NCI-H774 (cell line): ENCODE measurements around the gene AGR2.
"Not testable (repeated sequence)": the region's sequence is repeated elsewhere in the genome, so short reads cannot be mapped to it uniquely, and the experiment has no call there.

ENCODE experiments used
- DNase-seq: peaks from one replicate; lab custom pipeline; 2025; lab: John Stamatoyannopoulos, UW

The AGR2 gene

DNA sequence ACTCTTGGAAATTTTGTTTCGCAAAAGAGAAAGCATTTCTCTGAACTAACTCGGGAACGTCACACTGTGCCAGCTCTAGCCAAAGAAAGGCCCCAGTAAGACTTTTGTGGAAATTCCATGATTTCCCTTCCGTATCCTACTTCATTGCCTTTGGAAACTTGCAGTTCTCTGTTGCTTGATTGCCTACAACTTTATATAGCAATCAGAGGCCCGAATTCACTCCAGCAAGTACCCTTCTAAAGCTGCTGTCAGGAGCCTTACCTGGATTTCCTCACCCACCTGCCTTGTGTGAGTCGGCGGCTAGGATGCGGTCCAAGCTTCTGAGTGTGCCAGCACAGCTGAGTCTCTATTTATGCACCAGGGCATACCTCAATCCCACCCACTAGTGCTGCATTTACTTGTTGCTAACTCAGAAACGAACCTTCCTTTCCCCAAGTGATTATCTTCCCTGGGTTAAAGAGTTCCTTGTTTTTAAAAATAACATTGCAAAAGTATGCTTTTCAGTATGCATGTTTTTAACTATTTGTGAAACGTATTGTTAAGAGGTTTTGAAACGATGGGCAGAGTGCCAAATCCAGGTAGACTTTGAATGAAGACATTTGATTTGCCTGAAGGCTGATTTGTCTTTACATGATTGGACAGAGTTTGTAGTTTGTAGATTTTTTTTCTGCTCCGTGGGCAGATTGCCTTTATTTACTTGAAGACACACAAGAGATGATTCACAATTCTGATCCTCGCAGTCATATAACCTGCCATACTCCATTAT is at the start of gene AGR2:
TSS of gene AGR2 (minus strand) at position 326 of the 766 bp plus-strand sequence. CDS start 3,203 bp downstream, outside the sequence.
- DNase-seq = no peak

DNA sequence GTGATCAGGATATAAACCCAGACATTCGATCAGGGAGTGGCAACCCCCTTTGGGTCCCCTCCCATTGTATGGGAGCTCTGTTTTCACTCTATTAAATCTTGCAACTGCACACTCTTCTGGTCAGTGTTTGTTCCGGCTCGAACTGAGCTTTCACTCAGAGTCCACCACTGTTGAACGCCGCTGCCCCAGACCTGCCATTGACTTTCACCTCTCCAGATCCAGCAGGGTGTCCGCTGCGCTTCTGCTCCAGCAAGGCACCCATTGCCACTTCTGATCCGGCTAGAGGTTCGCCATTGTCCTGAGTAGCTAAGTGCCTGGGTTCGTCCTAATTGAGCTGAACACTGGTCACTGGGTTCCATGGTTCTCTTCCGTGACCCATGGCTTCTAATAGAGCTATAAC is 48.4 kb upstream of the AGR2 start:
- DNase-seq = not testable (repeated sequence)

DNA sequence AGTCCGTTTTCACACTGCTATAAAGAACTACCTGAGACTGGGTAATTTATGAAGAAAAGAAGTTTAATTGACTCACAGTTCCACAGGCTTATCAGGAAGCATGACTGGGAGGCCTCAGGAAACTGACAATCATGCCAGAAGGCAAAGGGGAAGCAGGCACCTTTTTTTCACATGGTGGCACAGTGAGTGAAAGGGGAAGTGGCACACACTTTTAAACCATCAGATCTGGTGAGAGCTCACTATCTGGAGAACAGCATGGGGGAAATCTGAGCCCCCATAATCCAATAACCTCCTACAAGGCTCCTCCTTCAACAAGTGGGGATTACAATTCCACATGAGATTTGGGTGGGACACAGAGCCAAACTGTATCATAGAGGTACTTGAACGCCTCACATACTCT is 47.0 kb upstream of the AGR2 start:
- no peak for DNase-seq

DNA sequence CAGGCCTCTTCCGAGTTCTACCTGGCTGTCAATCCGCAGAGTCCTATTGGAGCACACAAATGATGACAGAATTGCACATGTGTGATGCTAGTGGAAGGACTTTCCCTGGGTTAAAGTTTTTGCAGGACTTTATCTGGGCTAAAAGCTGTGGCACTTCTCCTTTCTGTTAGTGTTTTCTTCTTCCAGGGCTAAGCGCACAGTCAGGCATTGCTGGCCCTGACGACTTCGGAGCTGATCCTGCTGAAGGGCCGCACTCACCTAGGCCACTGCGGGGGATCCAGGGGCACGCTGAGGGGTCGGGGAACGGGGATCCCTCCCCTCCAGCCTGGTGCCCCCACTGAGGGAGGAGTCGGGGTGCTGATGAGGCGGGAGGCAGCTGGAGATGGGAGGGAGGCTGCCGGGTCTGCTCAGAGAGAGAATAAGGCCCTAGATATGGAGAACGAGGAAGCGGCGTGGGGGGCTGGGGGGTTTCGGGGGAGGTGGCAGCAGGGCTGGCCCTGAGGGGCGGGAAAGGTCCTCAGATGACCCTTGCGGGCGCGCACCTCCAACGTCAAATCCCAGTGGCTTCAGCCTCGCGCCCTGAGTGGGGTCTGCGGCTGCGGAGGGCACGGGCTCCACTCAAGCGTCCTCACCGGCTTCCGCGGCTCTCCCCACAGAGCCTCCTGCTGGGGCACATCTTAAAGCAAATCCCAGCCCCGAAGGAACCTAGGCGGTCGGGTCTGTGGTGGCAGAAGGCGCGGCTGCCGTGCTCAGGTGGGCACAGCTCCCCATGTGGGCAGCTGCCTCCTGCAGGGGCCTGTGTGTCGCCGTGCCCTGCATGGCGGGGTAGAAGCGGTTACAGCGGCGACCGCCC is 46.0 kb upstream of the AGR2 start:
- DNase-seq = no peak

DNA sequence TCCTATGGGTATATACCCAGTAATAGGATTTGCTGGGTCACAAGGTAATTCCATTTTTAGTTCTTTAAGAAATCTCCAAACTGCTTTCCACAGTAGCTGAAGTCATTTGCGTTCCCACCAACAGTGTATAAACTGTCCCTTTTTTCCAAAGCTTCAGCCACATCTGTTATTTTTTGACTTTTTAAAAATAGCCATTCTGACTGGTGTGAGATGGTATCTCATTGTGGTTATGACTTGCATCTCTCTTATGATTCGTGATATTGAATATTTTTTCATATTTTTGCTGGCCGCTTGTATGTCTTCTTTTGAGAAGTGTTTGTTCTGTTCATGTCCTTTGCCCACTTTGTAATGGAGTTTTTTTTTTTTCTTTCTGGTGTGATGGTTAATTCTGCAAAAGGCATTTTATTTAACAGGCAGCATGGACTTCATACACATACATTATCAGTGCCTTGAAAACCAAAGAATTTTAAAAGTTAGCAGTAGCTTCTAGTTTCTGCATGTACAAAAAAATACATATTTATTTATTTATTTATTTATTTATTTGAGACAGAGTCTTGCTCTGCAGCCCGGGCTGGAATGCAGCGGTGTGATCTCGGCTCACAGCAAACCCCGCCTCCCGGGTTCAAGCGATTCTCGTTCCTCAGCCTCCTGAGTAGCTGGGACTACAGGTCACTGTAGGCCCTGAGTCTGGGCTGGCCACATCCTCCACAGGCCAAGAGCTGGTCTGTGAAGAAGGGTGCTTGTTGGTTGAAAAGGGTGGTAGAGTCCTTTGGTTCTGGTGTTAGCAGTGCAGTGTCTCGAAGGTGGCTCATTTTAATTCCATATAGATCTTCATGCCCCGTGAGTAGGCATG is 44.7 kb upstream of the AGR2 start:
- no peak for DNase-seq

DNA sequence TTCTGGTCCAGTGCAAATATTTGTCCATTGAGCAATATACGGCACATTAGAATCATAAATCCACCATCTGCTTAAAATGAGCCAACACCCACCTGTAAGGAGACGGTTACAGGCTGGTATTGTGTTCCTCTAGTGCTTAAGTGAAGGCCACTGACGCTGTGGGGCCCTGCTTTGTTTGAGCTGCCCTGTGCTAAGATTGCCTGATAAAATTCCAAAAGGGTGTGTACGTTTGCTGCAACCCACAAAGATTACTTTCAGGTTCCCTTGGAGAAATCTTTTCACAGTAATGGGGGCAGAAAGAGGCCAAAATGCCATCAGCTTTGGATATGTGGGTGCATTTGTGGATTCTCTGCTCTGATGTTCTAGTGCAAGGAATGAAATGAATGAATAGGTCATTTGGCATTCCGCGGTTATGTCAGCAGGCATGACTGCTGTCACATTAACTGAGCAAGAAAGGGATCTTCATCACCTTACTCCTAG is 42.6 kb upstream of the AGR2 start:
- no peak for DNase-seq

DNA sequence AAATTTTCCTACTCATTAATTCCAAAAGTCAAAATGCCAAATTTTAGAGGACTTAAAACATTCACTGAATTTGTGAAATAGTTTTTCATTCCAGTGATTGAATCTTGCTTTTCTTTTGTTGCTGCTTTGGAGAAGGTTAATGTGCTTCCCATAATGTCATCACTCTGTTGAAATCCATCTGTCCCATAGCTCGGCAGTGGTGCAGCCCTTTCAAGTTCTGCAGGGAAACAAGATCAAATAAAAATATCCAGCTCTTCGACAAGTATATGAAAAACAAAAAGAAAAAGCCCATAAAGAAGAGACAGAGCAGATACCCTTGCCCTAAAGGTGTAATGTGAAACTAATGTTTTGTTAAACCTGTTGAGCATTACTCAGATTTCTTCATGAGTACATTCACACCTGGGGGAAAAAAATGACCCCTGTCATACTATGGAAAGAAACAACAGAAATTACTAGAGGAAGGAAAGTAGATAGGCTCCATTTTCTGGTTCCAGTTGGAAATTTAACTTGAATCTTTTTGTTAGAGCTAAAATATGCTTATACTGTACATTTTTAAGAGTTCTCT is 41.9 kb upstream of the AGR2 start:
- DNase-seq = no peak

DNA sequence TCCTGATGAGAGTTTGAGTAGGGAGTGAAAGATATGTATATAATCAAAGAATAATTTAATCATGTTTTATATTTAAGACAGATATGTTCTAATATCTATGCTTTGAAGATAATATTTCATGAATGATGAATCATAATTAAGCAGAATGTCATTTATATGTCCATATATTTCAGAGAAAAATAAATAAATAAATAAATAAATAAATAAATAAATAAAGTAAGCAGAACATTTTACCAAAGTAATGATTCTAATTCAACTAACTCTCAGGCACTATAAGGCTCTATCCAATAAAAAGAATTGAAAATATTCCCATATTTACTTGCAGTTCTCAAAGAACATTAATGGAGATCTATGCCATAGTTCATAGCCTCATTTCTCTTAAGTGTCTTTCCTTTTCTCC is 40.9 kb upstream of the AGR2 start:
- no peak for DNase-seq

DNA sequence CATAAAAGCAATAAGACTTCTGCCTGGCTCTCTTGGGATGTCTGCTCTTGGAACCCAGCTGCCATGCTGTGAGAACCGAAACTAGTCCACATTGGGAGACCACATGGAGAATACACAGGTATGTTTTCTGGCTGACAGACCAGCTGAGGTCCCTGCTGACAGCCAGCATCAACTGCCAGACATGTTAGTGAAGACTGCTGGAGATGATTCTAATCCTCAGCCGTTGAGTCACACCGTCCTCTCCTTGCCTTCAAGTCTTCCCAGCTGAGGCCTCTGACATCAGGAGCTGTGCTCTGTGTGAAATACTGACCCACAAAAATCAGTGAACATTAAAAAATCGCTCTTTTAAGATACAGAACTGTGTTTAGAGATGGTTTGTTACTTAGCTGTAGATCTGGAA is 36.9 kb upstream of the AGR2 start:
- DNase-seq = no peak

DNA sequence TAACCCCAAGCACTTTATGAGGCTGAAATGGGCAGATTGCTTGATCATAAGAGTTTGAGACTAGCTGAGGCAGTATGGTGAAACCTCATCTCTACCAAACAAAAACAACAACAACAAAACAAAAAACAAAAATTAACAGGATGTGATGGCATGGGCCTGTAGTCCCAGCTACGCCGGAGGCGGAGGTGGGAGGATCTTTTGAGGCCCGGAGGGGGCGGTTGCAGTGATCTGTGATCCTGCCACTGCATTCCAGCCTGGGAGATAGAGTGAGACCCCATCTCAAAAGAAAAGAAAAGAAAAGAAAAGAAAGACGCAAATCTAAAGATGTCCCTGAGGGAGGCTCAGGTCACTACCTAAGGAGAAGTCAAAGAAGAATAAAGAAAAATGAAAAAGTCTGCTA is 35.3 kb upstream of the AGR2 start:
- DNase-seq = no peak

DNA sequence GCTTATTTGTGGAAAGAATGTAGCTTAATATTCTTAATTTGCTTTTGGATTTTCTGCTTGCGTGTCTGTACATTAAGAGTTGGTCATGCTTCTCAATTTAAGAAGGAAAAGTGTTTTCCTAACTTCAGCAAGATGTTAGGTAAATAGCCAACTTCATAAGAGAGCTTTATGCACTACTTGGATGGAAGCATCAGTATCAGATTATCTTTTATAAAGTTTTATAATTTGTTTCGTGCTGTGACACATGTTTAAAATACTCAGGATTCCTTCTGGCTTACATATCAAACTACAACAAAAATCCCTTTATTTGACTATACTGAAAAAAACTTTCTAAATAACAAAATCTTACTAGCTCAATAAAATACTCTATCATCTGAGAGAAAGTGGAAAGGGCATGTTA is 34.8 kb upstream of the AGR2 start:
- DNase-seq = no peak

DNA sequence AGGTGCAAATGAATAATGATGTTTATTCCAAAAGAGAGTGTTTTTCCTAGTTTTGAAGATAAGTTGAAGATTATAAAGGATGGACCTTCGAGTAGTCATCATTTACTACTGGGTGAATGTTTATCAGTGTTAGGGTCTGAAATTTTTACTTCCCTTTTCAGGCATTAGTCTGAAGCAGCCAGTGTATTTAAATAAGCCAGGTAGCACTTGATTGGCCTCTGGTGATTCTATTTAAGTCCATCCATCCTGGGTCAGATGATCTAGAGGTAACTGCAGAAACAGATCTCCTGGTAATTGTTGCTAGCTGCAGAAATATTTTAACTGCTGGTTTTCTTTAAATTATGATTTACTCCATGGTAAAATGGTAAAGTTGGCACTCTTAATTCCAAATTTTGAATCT is 34.1 kb upstream of the AGR2 start:
- DNase-seq = no peak

DNA sequence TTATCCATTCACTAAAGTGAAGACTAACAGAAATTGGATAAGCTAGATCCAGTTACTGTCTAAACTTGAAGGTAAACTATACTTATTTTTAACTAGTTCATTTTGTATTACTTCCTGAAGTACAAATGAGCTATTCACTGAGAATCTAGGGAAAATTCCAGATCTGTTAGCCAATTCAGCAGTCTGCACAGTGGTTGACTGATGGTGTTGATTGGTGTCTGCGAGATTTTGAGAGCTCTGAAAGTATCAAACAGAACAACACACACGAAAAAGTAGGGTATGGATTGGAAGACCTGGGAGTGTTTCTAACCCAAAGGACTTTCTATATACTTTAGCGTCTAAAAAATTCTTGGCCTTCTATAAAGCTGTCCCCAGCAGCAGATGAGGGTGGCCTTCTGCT is 33.6 kb upstream of the AGR2 start:
- DNase-seq = no peak

DNA sequence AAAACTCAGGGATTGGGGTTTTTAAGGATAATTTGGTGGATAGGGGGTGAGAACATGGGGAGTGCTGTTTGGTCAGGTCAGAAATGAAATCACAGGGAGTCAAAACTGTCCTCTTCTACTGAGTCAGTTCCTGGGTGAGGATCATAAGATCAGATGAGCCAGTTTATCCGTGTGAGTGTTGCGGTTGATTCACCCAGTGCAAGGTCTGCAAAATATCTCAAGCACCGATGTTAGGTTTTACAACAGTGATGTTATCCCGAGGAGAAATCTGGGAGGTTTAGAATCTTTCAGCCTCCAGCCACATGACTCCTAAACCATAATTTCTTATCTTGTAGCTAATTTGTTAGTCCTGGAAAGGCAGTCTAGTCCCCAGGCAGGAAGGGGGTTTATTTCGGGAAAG is 31.7 kb upstream of the AGR2 start:
- no peak for DNase-seq

DNA sequence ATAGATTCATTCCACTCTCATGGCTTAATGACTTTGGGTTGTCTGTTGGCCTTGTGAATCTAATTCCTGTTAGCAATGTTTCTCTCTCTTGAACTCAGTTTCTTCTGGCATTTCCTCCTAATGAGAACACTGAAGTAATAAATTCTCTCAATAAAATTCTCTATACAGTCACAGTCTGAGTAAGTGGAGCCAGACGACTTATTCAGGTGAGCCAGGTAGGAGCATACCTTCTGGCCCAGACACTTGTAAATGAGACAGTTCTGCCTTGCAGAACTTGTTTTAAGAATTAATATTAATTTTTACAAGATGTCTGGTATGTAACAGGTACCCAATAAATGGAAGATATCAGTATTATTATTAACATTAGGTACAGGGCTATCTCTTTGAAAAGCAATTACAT is 28.6 kb upstream of the AGR2 start:
- no peak for DNase-seq

DNA sequence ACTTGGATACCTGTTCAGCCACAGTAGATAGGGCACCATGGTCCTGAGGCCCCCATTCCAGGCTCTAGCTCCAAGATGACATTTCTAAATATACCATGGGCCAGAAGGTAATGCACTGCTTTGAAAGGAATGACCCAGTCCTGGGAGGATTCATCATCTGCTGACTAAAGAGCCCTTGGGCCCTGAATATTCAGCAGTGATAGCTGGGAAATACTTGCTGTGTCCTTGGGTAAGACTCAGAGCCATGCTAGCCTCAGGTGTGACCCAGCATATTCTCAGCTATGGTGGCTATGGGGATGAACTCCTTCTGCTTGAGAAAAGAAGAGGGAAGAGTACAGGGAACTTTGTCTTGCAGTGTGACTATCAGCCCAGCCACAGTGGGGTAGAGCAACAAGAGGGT is 21.3 kb upstream of the AGR2 start:
- no peak for DNase-seq

DNA sequence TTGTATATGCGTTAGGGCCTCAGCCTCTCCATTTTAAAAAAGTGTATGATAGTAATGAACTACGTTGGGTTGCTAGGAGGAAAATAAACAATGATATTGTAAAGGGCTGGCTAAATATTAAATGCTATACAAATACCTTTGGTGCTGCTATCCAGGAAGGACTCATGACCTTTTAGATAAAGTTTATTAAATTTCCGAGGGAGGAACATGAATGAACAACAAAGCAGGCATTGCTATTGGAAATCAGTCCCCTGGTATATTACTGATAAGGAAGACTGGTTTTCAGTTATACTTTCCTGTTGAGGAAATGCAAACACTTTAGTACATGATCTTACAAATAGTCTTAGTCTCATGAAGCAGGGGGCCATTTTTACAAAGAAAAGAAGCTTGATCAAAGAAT is 17.2 kb upstream of the AGR2 start:
- DNase-seq = no peak

DNA sequence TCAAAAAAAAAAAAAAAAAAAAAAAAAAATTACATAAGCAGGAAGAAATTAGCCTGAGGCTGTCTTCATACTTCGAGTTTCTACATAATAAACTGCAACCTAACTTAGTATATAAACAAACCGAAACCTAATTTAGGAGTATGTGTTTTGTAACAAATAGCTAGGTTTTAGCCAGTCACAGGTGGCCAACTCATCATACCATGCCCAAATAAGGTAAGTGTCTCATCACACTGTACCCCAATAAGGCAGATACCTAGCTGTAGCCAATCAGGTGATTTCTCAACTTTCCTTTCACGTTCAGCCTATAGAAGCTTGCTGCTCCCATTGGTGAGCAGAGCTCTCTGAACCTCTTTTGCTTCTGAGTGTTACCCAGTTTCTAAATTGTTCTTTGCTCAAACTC is 13.9 kb upstream of the AGR2 start:
- no peak for DNase-seq

DNA sequence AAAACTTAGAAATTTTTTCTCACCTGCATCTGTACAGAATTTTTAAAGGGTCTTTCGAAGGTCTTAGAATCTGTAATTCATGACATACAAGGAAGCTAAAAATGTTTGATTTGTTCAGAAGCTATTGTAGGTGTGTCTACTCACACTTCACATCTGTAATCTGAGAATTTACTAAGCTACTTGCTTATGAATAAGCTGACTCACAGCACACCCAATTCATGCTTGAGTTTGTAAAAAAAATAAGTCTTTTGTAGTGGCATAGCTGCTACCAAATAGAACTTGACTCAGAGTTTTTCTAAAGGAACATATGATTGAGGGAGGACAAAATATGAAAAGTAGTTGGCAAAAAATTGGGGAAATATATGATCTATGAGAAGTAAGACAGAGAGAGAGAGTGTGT is 12.7 kb upstream of the AGR2 start:
- DNase-seq = no peak

DNA sequence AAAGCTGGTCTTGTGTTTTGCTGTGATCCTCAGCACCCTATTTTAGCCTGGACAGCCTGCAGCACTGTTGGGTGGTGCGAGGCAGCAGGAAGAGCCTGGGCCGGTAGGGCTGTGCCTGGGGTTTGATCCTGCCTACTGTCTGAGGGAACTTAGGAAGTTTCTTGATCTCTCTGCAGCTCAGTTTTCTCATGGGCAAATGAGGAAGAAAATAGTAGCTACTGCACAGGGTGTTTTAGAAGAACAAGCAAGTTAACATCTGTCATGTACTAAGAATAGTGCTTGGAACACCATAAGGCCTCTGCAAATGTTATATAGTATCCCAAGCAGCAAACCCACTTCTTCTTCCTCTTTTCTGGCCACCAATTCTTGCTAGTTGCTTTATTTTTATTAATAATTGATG is 12.0 kb upstream of the AGR2 start:
- DNase-seq = no peak

DNA sequence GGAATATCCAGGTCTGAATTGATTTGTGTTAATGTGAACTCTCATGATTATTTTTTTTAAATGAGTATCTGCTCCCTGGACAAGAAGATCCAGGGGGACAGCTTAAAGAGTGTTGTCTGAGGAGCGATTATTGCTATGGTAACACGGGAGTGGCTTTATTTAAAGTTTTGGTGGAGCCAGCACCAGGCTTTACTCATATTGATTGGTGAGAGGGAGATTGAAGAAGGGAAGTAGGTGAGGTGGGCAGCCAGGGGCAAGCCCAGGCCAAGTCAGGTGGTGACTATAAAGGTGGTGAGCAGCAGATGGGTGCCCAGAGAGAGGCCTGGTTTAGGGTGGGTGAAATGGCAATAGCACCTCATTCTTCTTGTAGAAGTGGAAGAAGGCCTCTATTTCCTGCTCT is 10.2 kb upstream of the AGR2 start:
- DNase-seq = no peak

DNA sequence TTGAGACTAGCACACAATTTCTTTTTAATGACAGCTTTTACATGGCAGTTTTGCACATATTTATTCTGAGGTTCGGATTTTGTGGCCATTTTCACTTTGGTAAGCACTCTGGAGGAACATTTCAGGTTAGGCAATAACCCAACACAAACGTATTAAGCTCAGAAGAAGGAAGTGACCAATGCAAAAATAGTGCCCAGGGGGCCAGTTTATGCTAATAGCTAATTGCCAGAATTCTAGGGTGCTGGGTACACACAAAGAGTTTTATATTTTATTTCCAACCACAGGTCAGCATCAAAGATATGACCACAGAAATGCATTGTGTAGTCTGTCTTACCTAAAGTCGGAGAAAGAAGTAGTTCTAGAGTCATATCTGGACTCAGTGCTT is 8.4 kb upstream of the AGR2 start:
- no peak for DNase-seq
